Testis (tissue), 2 donors: ENCODE measurements around the gene TRMT2A.

Experiments
- CTCF ChIP-seq, 3 experiments: fragments of 450-650 bp in 2 of 3; fragments of 200-600 bp in 1 of 3; sonication (generic) in 1 of 3; IDR thresholded peaks; one replicate each; pipeline ENCODE4 v1.5.1; 2016 to 2019; ENCODE audit warnings: antibody characterized with exemption in 3 of 3, mild to moderate bottlenecking in 2 of 3, moderate library complexity in 1 of 3
- POLR2A ChIP-seq: fragments of 450-650 bp; IDR thresholded peaks from one replicate; pipeline ENCODE4 v1.6.1; 2017; ENCODE audit warnings: antibody characterized with exemption, mild to moderate bottlenecking, moderate library complexity

- TF ChIP-seq CTCF (IDR thresholded peaks at IDR 0.05) (no peak), POLR2A (no peak)
Measured at GRCh38 chr22:20165913-20166312, 48.9 kb upstream of the TRMT2A start.
